ENCODE data around the gene TPX2.
A peak's percentile ranks its signal among the peaks of the same experiment; 100 is the strongest.

The TPX2 gene

DNA sequence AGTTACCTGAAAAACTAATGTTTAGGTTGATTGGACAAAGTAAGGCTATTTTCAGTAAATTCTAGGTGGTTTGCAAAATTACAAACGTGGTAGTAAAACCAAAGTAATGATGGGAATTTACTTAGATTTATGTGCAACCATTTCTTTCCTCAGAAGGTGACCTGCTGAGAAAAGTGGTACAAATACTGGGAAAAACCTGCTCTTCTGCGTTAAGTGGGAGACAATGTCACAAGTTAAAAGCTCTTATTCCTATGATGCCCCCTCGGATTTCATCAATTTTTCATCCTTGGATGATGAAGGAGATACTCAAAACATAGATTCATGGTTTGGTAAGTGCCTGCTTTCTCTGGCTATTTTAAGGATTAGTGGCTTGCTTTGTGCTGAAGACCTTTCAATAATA, 18.2 kb downstream of the TPX2 start:
- no peaks in the 10 kb centered on the region for H3K9me3 ChIP-seq (ENCODE audit: control insufficient read depth, insufficient read depth, low read depth, low read length)
- H3K27ac ChIP-seq (ENCODE audit: extremely low read depth, low read depth, low read length), result no peak overlapping the region
- POLR2A ChIA-PET, result interaction anchor here (0.7 kb wide), 1 partner anchor 214 kb away, joined by 4 read pairs; no protein-coding TSS in a partner anchor
- peaks cover 13% of the 10 kb centered on the region for H3K4me1 ChIP-seq (ENCODE audit: control insufficient read depth, insufficient read depth, low read length)
- TF ChIP-seq KLF10 (tag by site-specific recombination; IDR thresholded peaks at IDR 0.05), result no peak
- TF ChIP-seq, protein P1, sequence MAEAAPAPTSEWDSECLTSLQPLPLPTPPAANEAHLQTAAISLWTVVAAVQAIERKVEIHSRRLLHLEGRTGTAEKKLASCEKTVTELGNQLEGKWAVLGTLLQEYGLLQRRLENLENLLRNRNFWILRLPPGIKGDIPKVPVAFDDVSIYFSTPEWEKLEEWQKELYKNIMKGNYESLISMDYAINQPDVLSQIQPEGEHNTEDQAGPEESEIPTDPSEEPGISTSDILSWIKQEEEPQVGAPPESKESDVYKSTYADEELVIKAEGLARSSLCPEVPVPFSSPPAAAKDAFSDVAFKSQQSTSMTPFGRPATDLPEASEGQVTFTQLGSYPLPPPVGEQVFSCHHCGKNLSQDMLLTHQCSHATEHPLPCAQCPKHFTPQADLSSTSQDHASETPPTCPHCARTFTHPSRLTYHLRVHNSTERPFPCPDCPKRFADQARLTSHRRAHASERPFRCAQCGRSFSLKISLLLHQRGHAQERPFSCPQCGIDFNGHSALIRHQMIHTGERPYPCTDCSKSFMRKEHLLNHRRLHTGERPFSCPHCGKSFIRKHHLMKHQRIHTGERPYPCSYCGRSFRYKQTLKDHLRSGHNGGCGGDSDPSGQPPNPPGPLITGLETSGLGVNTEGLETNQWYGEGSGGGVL (tag by site-specific recombination; IDR thresholded peaks at IDR 0.05), result no peak
- TF ChIP-seq ZNF660 (tag by site-specific recombination; IDR thresholded peaks at IDR 0.05), result no peak
- no peak for TF ChIP-seq YY1 (tag by site-specific recombination; IDR thresholded peaks at IDR 0.05)
- TF ChIP-seq, protein P2, sequence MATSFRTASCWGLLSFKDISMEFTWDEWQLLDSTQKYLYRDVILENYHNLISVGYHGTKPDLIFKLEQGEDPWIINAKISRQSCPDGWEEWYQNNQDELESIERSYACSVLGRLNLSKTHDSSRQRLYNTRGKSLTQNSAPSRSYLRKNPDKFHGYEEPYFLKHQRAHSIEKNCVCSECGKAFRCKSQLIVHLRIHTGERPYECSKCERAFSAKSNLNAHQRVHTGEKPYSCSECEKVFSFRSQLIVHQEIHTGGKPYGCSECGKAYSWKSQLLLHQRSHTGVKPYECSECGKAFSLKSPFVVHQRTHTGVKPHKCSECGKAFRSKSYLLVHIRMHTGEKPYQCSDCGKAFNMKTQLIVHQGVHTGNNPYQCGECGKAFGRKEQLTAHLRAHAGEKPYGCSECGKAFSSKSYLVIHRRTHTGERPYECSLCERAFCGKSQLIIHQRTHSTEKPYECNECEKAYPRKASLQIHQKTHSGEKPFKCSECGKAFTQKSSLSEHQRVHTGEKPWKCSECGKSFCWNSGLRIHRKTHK (tag by site-specific recombination; IDR thresholded peaks at IDR 0.05), result no peak
- TF ChIP-seq ZNF114 (tag by site-specific recombination; IDR thresholded peaks at IDR 0.05), result no peak
- no peak for TF ChIP-seq ZSCAN16 (tag by site-specific recombination; IDR thresholded peaks at IDR 0.05)
- TF ChIP-seq KLF1 (tag by site-specific recombination; IDR thresholded peaks at IDR 0.05), result no peak
- TF ChIP-seq ZNF133 (tag by site-specific recombination; IDR thresholded peaks at IDR 0.05), result no peak
- no peak for TF ChIP-seq ZNF777 (tag by site-specific recombination; IDR thresholded peaks at IDR 0.05; ENCODE audit: borderline replicate concordance)
- TF ChIP-seq MZF1 (tag by site-specific recombination; IDR thresholded peaks at IDR 0.05; ENCODE audit: borderline replicate concordance), result no peak
- CTCF ChIA-PET, result no interaction called here
- H3K4me3 ChIP-seq (ENCODE audit: low read depth, low read length), result no peak overlapping the region
- peaks cover 31 to 37% of the 10 kb centered on the region in 2 experiments for H3K36me3 ChIP-seq (ENCODE audit: control insufficient read depth in 2 of 2, insufficient read depth in 1 of 2, low read length in 2 of 2)

DNA sequence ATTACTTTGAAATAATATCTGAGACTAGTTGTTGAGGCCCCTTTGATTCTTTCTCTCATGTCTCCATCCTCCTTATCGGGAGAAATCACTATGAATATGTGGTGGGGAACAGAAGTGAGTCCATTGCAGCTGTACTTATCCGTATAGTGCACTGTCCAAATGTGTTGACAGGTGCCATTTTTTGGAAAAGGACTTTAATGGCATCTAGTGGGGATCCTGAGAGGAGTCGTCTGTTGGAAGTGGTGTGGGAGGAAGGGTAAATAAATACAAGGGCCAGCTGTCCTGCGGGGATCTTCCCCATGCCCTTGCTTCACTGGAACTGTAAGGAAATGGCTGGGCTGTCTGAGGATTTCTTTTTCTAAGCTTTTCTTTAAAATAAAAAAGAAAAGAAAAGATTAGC, 19.4 kb downstream of the TPX2 start:
- Histone ChIP-seq H3K9me3 (ENCODE audit: control insufficient read depth, insufficient read depth, low read depth, low read length) (no peaks in the 10 kb centered on the region), H3K4me1 (ENCODE audit: control insufficient read depth, insufficient read depth, low read length) (peaks cover 13% of the 10 kb centered on the region), H3K27ac (ENCODE audit: extremely low read depth, low read depth, low read length) (no peak overlapping the region), H3K4me3 (ENCODE audit: low read depth, low read length) (no peak overlapping the region), H3K36me3 (ENCODE audit: control insufficient read depth in 2 of 2, insufficient read depth in 1 of 2, low read length in 2 of 2) (peaks cover 33 to 37% of the 10 kb centered on the region in 2 experiments)
- CTCF ChIA-PET, result interaction anchor here (1.0 kb wide), 1 partner anchor 89 kb away, joined by 3 read pairs; no protein-coding TSS in a partner anchor
- POLR2A ChIA-PET, result no interaction called here
- no peak for TF ChIP-seq ZNF664 (tag by site-specific recombination; IDR thresholded peaks at IDR 0.05)
- 0 out of 2 replicates have a peak, but pooled peaks have one; percentile 3 for TF ChIP-seq ZNF654 (tag by site-specific recombination; IDR thresholded peaks at IDR 0.05; ENCODE audit: low read depth)
- 0 out of 2 replicates have a peak, but pooled peaks have one; percentile 21 for TF ChIP-seq MZF1 (tag by site-specific recombination; IDR thresholded peaks at IDR 0.05; ENCODE audit: borderline replicate concordance)

DNA sequence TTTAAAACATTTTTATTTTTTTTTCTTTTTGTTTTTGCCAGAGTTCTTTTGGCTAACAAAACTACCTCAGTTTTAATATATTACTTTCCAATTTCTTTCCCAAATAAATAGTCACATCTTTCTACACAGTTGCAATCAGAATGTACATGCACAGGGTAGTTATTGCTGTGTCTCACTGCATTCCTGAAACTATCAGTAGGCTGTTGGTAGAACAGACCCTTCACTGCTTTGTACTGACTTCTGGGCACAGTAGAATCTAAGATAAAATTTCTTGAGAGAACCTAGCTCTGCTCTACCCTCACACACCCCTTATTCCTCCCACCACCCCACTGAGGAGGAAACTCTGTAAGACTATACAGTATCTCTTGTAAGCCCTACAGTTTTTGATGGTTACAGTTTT, 19.9 kb downstream of the TPX2 start:
- no peak for TF ChIP-seq KLF16 (tag by site-specific recombination; IDR thresholded peaks at IDR 0.05)
- TF ChIP-seq ZNF558 (tag by site-specific recombination; IDR thresholded peaks at IDR 0.05), result no peak
- no peak for TF ChIP-seq OVOL3 (tag by site-specific recombination; IDR thresholded peaks at IDR 0.05)
- TF ChIP-seq, protein P3, sequence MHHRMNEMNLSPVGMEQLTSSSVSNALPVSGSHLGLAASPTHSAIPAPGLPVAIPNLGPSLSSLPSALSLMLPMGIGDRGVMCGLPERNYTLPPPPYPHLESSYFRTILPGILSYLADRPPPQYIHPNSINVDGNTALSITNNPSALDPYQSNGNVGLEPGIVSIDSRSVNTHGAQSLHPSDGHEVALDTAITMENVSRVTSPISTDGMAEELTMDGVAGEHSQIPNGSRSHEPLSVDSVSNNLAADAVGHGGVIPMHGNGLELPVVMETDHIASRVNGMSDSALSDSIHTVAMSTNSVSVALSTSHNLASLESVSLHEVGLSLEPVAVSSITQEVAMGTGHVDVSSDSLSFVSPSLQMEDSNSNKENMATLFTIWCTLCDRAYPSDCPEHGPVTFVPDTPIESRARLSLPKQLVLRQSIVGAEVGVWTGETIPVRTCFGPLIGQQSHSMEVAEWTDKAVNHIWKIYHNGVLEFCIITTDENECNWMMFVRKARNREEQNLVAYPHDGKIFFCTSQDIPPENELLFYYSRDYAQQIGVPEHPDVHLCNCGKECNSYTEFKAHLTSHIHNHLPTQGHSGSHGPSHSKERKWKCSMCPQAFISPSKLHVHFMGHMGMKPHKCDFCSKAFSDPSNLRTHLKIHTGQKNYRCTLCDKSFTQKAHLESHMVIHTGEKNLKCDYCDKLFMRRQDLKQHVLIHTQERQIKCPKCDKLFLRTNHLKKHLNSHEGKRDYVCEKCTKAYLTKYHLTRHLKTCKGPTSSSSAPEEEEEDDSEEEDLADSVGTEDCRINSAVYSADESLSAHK (tag by site-specific recombination; IDR thresholded peaks at IDR 0.05), result no peak
- TF ChIP-seq, protein P4, sequence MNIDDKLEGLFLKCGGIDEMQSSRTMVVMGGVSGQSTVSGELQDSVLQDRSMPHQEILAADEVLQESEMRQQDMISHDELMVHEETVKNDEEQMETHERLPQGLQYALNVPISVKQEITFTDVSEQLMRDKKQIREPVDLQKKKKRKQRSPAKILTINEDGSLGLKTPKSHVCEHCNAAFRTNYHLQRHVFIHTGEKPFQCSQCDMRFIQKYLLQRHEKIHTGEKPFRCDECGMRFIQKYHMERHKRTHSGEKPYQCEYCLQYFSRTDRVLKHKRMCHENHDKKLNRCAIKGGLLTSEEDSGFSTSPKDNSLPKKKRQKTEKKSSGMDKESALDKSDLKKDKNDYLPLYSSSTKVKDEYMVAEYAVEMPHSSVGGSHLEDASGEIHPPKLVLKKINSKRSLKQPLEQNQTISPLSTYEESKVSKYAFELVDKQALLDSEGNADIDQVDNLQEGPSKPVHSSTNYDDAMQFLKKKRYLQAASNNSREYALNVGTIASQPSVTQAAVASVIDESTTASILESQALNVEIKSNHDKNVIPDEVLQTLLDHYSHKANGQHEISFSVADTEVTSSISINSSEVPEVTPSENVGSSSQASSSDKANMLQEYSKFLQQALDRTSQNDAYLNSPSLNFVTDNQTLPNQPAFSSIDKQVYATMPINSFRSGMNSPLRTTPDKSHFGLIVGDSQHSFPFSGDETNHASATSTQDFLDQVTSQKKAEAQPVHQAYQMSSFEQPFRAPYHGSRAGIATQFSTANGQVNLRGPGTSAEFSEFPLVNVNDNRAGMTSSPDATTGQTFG (tag by site-specific recombination; IDR thresholded peaks at IDR 0.05; ENCODE audit: borderline replicate concordance), result no peak
- no peak for TF ChIP-seq ZFP69B (tag by site-specific recombination; IDR thresholded peaks at IDR 0.05)
- TF ChIP-seq, protein P5, sequence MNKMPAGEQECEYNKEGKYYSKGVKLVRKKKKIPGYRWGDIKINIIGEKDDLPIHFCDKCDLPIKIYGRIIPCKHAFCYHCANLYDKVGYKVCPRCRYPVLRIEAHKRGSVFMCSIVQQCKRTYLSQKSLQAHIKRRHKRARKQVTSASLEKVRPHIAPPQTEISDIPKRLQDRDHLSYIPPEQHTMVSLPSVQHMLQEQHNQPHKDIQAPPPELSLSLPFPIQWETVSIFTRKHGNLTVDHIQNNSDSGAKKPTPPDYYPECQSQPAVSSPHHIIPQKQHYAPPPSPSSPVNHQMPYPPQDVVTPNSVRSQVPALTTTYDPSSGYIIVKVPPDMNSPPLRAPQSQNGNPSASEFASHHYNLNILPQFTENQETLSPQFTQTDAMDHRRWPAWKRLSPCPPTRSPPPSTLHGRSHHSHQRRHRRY (tag by site-specific recombination; IDR thresholded peaks at IDR 0.05), result no peak
- TF ChIP-seq ZNF138 (tag by site-specific recombination; IDR thresholded peaks at IDR 0.05; ENCODE audit: borderline replicate concordance), result no peak
- TF ChIP-seq ZNF785 (tag by site-specific recombination; IDR thresholded peaks at IDR 0.05), result no peak
- ChIA-PET POLR2A (no interaction called here), CTCF (interaction anchor here (1.0 to 1.2 kb wide), 2 partner anchors 88 to 124 kb away, joined by 3 to 4 read pairs; no protein-coding TSS in a partner anchor)
- Histone ChIP-seq H3K27ac (ENCODE audit: extremely low read depth, low read depth, low read length) (0 out of 2 replicates have a peak overlapping the region, but pooled peaks have one; percentile 3), H3K9me3 (ENCODE audit: control insufficient read depth, insufficient read depth, low read depth, low read length) (no peaks in the 10 kb centered on the region), H3K4me1 (ENCODE audit: control insufficient read depth, insufficient read depth, low read length) (peaks cover 13% of the 10 kb centered on the region), H3K4me3 (ENCODE audit: low read depth, low read length) (no peak overlapping the region), H3K36me3 (ENCODE audit: control insufficient read depth in 2 of 2, insufficient read depth in 1 of 2, low read length in 2 of 2) (peaks cover 33 to 36% of the 10 kb centered on the region in 2 experiments)
